ENCODE data around the gene PACS2. TPM values are rescaled to one million over a fixed set of nuclear protein-coding genes. Genes with fewer than 3 reads are reported as not detected.

Gene PACS2
- total RNA-seq, 1 experiment from 2014 or later = 43.3 TPM

DNA sequence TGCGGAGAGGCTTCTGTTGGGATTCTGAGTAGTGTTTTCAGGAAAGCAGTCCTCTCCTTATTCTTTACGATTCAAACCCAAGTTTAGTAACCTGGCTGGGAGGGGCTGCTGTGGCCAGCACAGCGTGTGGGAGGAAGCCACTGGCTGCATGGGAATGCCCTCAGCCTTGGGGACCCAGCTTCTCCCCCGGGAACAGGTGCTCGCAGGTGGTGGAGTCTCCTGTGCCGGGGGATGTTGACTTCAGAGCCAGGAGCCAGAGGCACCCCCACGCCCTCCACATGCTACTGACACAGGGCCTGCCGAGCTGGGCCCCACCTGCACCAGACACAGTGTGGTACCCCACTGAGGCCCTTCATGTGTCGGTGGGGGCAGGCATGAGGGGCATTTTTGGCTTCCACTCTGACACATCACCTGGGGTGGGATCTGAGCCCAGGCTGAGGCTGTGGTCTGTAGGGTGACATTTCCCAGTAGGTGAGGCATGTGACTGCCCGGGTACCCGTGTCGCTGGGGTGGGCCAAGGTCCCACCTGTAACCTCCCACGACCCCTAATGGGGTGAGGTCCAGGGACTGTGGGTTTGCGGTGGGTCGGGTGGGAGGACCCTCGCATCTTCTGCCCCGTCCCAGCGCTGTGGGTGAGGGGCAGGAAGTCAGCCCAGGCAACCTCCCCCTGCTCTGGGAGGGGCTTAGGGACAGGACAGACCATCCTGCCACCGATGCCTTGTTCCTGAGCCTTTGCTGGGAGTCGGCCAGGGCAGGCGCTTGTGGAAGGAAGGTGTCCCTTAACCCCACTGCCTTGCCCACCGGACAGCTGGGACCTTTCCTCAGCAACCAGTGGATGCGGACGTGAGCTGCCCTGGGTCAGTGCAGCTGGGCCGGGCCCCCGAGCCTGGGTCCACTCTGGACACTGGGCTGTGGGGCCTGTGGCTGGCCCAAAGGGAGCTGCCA is 131.6 kb downstream of the PACS2 start:
- no TSS peak for BruUV-seq (replicated peaks)

GRCh38 chr14:105446971-105447370 is 132.4 kb downstream of the PACS2 start:
- no peaks in the 10 kb centered on the region for H3K9me3 ChIP-seq (ENCODE audit: insufficient read depth, low read depth)
- H3K79me2 ChIP-seq (ENCODE audit: low read depth) = no peaks in the 10 kb centered on the region
- no peak overlapping the region for H2AFZ ChIP-seq
- H3K4me2 ChIP-seq = no peak overlapping the region
- no peaks in the 10 kb centered on the region for H3K36me3 ChIP-seq (ENCODE audit: low read depth)
- BruUV-seq (replicated peaks) = no TSS peak
- no peak overlapping the region for H3K4me3 ChIP-seq
- H3K27me3 ChIP-seq (ENCODE audit: insufficient read depth, low read depth) = no peaks in the 10 kb centered on the region
- no peak overlapping the region for H3K27ac ChIP-seq
- intact Hi-C loops (cut with micrococcal nuclease; ENCODE audit: unreplicated experiment) = no loop called here
- no peak for DNase-seq
- POLR2A ChIA-PET (ENCODE audit: unreplicated experiment) = no interaction called here
- peaks cover 23% of the 10 kb centered on the region for H4K20me1 ChIP-seq (ENCODE audit: insufficient read depth)
- TF ChIP-seq, protein P1, sequence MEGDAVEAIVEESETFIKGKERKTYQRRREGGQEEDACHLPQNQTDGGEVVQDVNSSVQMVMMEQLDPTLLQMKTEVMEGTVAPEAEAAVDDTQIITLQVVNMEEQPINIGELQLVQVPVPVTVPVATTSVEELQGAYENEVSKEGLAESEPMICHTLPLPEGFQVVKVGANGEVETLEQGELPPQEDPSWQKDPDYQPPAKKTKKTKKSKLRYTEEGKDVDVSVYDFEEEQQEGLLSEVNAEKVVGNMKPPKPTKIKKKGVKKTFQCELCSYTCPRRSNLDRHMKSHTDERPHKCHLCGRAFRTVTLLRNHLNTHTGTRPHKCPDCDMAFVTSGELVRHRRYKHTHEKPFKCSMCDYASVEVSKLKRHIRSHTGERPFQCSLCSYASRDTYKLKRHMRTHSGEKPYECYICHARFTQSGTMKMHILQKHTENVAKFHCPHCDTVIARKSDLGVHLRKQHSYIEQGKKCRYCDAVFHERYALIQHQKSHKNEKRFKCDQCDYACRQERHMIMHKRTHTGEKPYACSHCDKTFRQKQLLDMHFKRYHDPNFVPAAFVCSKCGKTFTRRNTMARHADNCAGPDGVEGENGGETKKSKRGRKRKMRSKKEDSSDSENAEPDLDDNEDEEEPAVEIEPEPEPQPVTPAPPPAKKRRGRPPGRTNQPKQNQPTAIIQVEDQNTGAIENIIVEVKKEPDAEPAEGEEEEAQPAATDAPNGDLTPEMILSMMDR (conservative IDR thresholded peaks at IDR 0.05) = no peak
- TF ChIP-seq EZH2 (IDR thresholded peaks at IDR 0.05; ENCODE audit: low read depth) = no peak
- H3K4me1 ChIP-seq (replicated peaks; ENCODE audit: insufficient read depth) = no peaks in the 10 kb centered on the region
- CTCF ChIA-PET = no interaction called here
- no peaks in the 10 kb centered on the region for H3F3A ChIP-seq (ENCODE audit: insufficient read depth, low read depth)
- H3K9me2 ChIP-seq (ENCODE audit: insufficient read depth) = no peaks in the 10 kb centered on the region

More for the DNA sequence above, 131.6 kb downstream of the PACS2 start:
- Histone ChIP-seq H3F3A (ENCODE audit: insufficient read depth, low read depth) (no peaks in the 10 kb centered on the region), H3K36me3 (ENCODE audit: low read depth) (no peaks in the 10 kb centered on the region), H3K4me1 (replicated peaks; ENCODE audit: insufficient read depth) (no peaks in the 10 kb centered on the region), H3K9me3 (ENCODE audit: insufficient read depth, low read depth) (no peaks in the 10 kb centered on the region), H3K27me3 (ENCODE audit: insufficient read depth, low read depth) (no peaks in the 10 kb centered on the region), H3K79me2 (ENCODE audit: low read depth) (no peaks in the 10 kb centered on the region), H3K4me2 (no peak overlapping the region), H3K4me3 (no peak overlapping the region), H2AFZ (no peak overlapping the region), H3K27ac (no peak overlapping the region), H3K9me2 (ENCODE audit: insufficient read depth) (no peaks in the 10 kb centered on the region), H4K20me1 (ENCODE audit: insufficient read depth) (peaks cover 23% of the 10 kb centered on the region)
- POLR2A ChIA-PET (ENCODE audit: unreplicated experiment) = no interaction called here
- intact Hi-C loops (cut with micrococcal nuclease; ENCODE audit: unreplicated experiment) = no loop called here
- DNase-seq = no peak
- TF ChIP-seq, protein P1 (conservative IDR thresholded peaks at IDR 0.05) = no peak
- TF ChIP-seq EZH2 (IDR thresholded peaks at IDR 0.05; ENCODE audit: low read depth) = no peak
- CTCF ChIA-PET = no interaction called here

Other genes starting within 250 kb of the PACS2 start
- 0.98 TPM in 1 of 2 replicates, not detected in the other for gene GPR132, start 249.3 kb upstream of the PACS2 start, total RNA-seq (2021)
- 17.8 and 20.5 TPM in 2 replicates for gene JAG2, start 146.0 kb upstream of the PACS2 start, total RNA-seq (2021)
- gene NUDT14, start 133.4 kb upstream of the PACS2 start, total RNA-seq (2021) = 37.0 and 47.9 TPM in 2 replicates
- gene BTBD6, start 66.2 kb upstream of the PACS2 start, total RNA-seq (2021) = 9.0 and 12.2 TPM in 2 replicates
- gene BRF1, start 13.7 kb upstream of the PACS2 start, total RNA-seq (2021) = 24.8 and 31.2 TPM in 2 replicates
- gene TEX22, start 83.8 kb downstream of the PACS2 start, total RNA-seq (2021) = 2.6 and 6.5 TPM in 2 replicates
- 124 and 147 TPM in 2 replicates for gene MTA1, start 105.1 kb downstream of the PACS2 start, total RNA-seq (2021)
- gene CRIP2, start 160.1 kb downstream of the PACS2 start, total RNA-seq (2021) = 42.5 and 50.2 TPM in 2 replicates
- gene CRIP1, start 172.1 kb downstream of the PACS2 start, total RNA-seq (2021) = 296 and 374 TPM in 2 replicates
- gene TEDC1, start 176.5 kb downstream of the PACS2 start, total RNA-seq (2021) = 21.2 and 31.9 TPM in 2 replicates
- gene TMEM121, start 211.8 kb downstream of the PACS2 start, total RNA-seq (2021) = 1.0 and 1.1 TPM in 2 replicates

Data from PC-9 (cell line).